NCI-H2107 treated with DMSO at 0.1 percent for 48 hours (cell line): ENCODE data around the gene UVRAG.
"Not testable (repeated sequence)": the region's sequence is repeated elsewhere in the genome, so short reads cannot be mapped to it uniquely, and the experiment has no call there.

ENCODE experiments used
- DNase-seq: peaks from one replicate; lab custom pipeline; 2025; ENCODE audit not compliant: unreplicated experiment; lab: John Stamatoyannopoulos, UW

The UVRAG gene

GRCh38 chr11:75873417-75874221 is 58.6 kb downstream of the UVRAG start:
- DNase-seq = no peak

DNA sequence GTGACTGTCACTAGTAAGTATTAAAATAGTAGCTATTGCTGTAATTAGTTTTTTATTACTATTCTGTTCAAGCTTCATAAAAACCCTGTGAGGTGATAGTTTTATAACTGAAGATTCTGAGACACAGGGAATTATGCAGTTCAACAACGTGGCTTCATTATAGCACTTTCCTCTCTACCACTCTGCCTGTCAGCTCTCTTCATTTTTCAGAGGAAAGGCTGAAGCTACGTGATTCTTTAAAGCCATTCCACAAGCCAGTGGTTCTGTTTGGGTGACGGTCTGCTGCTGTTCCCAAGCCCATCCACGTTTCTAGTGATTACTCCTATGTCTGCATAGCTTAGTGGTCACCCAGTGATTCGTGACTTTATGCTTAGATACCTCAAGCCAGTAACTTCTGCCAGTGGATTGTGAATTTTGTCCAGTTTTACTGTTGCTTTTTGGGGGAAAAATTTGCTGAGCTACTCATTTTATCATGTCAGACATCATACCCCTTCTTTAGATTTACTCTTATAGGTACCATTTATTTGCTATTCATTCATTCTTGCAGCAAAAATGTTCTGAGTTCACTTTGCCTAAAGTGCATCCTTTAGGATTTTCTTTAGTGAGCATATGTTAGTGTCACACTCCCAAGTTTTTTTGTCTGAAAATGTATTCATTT is 59.8 kb downstream of the UVRAG start:
- no peak for DNase-seq

DNA sequence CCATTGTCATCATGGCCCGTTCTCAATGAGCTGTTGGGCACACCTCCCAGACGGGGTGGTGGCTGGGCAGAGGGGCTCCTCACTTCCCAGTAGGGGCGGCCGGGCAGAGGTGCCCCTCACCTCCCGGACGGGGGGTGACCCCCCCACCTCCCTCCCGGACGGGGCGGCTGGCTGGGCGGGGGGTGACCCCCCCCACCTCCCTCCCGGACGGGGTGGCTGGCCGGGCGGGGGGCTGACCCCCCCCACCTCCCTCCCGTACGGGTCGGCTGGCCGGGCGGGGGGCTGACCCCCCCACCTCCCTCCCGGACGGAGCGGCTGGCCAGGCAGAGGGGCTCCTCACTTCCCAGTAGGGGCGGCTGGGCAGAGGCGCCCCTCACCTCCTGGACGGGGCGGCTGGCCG is 62.3 kb downstream of the UVRAG start:
- not testable (repeated sequence) for DNase-seq

GRCh38 chr11:75877931-75878330 is 62.9 kb downstream of the UVRAG start:
- DNase-seq = not testable (repeated sequence)

DNA sequence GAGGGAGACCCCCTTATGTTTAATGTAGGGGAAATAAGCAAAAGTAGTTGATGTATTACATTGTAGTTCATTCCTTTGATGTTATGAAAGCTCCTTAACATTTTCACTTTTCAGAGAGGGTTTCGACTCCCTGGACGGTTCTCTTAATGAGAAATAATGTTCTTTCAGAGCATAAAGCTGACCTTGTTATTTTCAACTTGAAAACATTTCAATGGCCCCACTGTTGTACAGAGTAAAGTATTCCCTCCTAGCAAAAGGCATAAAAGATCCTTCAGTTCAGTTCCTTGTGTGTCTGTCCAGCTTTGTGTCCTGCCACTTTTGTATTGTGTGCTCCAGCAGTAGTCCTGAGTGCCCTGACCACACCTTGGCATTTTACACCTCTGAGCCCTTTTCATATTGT is 63.9 kb downstream of the UVRAG start:
- no peak for DNase-seq

DNA sequence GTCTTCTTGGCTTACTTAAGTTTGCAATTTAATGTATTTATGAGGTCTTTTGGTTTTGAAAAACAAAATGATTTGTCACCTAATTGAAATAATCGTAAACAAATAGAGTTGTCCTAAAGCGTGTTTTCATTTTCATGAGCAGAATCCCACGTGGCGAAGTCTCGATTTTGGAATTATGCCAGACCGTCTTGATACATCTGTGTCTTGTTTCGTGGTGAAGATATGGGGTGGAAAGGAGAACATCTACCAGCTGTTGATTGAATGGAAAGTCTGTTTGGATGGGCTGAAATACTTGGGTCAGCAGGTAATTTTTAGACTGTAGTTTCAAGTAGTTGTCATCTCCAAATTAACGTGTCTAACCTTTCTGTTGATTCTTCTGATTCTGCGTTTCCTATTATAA is 64.7 kb downstream of the UVRAG start:
- no peak for DNase-seq

GRCh38 chr11:75880343-75880742 is 65.3 kb downstream of the UVRAG start:
- not testable (repeated sequence) for DNase-seq

DNA sequence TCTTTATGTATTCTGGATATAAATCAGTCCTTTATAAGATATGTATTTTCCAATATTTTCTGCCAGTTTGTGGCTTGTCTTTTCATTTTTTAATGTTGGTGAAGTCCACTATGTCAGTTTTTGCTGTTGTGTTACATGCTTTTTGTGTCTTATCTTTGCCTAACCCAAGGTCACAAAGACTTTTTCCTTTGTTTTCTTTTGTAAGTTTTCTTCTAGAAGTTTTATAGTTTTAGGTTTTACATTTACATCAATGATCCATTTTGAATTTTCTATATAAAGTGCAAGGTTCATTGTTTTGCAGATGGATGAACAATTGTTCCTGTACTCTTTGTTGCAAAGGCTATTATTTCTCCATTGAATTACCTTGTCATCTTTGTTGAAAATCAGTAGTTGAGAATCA is 69.3 kb downstream of the UVRAG start:
- DNase-seq = no peak

DNA sequence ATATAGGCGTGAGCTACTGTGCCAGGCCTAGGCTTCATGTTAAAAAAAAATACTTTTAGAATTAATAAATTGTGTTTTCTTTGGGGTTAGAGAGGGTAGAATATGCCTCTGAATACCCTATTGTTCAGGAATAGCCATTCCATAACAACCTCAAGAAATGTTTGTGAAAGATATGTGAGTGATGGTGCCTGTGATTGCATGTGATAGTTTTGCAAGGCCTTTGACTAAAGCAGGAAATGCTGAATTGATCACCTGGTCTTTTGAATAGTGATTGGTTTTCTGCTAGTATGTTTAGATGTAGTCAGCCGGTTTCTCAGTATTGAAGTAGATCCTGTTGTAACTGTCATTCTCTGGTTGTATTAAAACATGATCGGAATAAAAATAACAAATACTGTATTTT is 73.4 kb downstream of the UVRAG start:
- DNase-seq = no peak

- no peak for DNase-seq
These were observed 77.1 kb downstream of the UVRAG start for GRCh38 chr11:75891947-75892739.

DNA sequence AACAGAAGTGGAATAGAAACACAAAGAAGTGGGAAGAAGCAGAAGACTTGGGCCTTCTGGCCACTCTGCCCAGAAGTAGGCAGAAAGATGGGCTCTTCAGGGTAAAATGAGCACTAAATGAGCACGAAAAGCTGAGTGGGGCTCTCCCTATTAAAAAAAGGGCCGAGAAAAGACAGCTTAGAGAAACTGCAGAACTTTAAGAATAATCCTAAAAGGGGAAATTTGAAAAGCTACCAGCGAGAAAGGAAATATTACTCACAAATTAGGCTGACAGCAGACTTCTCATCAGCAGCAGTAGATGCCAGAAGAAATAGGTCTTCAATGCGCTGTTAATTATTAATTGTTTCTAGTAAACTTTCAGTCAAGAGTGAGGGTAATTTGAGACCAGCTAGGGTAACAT is 78.2 kb downstream of the UVRAG start:
- no peak for DNase-seq

DNA sequence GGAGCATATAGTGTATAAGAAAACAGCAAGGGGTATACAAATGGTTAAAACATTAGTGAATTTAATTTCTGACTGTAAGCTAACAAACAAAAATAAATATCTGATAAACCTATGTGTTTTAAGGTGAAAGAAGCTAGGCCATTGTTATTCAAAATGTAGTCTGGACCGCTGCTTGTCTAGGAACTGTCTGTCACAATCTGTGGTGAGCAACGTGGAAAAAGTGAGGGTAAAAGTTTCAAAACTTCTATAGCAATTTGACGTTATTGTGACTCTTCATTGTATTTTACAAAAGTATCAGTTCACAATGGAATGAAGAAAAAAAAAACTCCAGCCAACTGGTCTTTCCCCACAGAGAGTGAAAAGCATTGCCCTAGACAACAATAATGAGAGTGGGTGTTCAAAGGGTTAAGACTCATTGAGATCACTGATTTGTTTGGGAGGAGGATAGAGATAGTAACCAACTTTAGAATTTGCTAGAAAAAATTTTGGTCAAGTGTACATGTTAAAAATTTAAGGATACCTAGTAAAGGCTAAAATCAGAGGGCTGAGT is 79.1 kb downstream of the UVRAG start:
- no peak for DNase-seq

- peak; percentile 79 for DNase-seq
These were observed 81.9 kb downstream of the UVRAG start for GRCh38 chr11:75896843-75897419.

GRCh38 chr11:75898871-75899270 is 83.9 kb downstream of the UVRAG start:
- DNase-seq = no peak

DNA sequence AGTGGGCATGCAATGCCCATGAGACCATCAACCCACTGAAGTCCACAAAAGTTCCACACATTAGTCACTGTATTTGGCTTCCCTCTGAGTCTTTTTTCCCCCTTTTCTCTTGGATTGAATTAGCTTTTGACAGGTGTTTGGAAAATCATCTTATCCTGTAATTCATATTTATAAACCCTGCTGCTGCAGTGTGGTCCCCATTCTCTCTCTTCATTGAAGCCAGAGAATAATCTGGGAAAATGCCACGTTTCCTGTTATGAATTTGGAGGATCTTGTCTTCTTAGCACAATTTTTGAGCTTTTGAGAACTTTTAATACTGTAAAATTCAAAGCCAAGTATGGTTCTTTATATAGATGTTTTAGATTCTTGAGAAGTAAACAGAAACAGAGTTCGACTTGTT is 84.8 kb downstream of the UVRAG start:
- no peak for DNase-seq

GRCh38 chr11:75900848-75901247 is 85.8 kb downstream of the UVRAG start:
- no peak for DNase-seq

GRCh38 chr11:75902631-75903030 is 87.6 kb downstream of the UVRAG start:
- DNase-seq = no peak

- no peak for DNase-seq
These were observed 88.3 kb downstream of the UVRAG start for GRCh38 chr11:75903276-75903675.

DNA sequence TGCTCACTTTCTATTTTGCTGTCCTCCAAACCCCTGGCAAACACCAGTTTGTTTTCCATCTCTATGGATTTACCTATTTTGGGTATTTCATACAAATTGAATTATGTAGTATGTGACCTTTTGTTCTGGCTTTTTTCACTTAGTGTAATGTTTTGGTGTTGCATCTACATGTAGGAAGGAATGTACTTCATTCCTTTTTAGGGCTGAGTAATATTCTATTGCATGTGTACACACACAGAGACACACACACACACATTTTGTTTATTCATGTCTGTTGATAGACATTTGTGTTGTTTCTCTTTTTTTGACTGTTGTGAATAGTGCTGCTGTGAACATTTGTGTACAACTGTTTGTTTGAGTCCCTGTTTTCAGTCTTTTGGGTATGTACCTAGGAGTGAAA is 90.4 kb downstream of the UVRAG start:
- DNase-seq = no peak

DNA sequence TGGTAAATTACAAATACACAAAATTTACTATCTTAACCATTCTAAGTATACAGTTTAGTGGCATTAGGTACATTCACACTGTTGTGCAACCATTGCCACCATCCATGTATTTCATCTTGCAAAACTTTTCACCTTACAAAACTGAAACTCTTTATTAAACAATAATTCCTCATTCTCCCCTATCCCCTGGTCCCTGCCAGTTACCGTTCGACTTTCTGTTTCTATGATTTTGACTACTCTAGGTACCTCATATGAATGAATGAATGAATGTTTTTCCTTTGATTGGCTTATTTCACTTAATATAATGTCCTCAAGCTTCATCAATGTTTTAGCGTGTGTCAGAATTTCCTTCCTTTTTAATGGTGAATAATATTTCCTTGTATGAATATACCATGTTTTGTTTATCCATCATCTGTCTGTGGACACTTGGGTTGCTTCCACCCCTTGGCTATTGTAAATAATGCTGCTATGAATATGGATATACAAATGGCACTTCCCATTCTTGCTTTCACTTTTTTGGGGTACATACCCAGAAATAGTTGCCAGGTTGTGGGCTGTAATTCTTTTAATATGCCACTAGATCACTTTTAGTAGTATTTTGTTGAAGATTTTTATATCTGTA is 93.0 kb downstream of the UVRAG start:
- no peak for DNase-seq
